BE2C (cell line): Measurements from ENCODE around the gene TRMU.

Experiments used
- DNase-seq: peaks from one replicate; pipeline ENCODE4 v3.0.0-alpha.2; 2020
- H3K27me3 ChIP-seq: fragments of 250-450 bp; sonication (Bioruptor Pico); 2 replicates; pipeline ENCODE4 v1.5.1; 2020; ENCODE audit warnings: mild to moderate bottlenecking
- H3K36me3 ChIP-seq: fragments of 250-450 bp; sonication (Bioruptor Pico); 2 replicates; pipeline ENCODE4 v1.5.1; 2020; ENCODE audit warnings: mild to moderate bottlenecking
- H3K4me1 ChIP-seq: fragments of 250-450 bp; sonication (Bioruptor Pico); 2 replicates; pipeline ENCODE4 v1.5.1; 2020
- H3K4me3 ChIP-seq: 2 replicates; pipeline ENCODE4 v1.5.1; 2011; ENCODE audit warnings: low read depth, low read length
- H3K9me3 ChIP-seq: fragments of 250-450 bp; sonication (Bioruptor Pico); 2 replicates; pipeline ENCODE4 v1.5.1; 2020
- TF ChIP-seq, protein P1 (sequence below): IDR thresholded peaks from 2 replicates; pipeline ENCODE4 v1.5.1; 2012; ENCODE audit warnings: mild to moderate bottlenecking, low read depth, low read length

The TRMU gene

DNA sequence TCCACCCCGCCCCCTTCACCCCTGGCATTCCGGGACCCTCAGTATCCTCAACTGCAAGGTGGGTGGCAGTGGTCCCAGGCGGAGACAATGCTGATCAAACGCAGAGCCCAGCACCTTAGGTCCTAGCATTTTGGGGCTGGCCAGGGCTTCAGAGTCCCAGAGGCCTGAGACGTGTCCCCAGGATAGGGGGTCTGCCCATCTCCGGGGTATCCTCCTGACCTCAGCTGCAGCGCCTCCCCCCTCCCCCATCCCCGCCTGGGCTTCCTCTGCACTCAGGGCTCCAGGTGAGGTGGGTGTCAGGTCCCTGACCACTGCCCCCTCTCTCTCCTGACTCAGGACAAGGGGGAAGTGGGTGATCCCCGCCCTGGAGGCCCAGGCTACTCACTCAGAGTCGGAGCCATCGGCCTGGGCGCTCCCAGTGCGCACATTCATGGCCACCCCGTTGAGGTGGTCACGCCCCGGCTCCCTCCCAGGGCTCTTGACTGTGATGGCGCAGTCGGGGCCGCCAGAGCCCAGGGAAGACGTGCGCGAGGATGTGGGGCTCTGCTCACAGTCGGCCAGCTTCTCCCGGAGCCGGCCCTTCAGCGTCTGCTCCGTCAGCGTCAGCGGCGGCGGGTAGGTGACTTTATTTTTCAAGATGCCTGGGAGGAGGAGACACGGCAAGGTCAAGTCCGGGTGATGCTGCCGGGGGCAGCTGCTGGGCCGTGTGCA is 28.3 kb downstream of the TRMU start:
- H3K9me3 ChIP-seq: no peaks in the 10 kb centered on the region
- TF ChIP-seq, protein P1, sequence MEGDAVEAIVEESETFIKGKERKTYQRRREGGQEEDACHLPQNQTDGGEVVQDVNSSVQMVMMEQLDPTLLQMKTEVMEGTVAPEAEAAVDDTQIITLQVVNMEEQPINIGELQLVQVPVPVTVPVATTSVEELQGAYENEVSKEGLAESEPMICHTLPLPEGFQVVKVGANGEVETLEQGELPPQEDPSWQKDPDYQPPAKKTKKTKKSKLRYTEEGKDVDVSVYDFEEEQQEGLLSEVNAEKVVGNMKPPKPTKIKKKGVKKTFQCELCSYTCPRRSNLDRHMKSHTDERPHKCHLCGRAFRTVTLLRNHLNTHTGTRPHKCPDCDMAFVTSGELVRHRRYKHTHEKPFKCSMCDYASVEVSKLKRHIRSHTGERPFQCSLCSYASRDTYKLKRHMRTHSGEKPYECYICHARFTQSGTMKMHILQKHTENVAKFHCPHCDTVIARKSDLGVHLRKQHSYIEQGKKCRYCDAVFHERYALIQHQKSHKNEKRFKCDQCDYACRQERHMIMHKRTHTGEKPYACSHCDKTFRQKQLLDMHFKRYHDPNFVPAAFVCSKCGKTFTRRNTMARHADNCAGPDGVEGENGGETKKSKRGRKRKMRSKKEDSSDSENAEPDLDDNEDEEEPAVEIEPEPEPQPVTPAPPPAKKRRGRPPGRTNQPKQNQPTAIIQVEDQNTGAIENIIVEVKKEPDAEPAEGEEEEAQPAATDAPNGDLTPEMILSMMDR: no peak
- no peak for DNase-seq
- H3K4me3 ChIP-seq: no peak overlapping the region
- no peaks in the 10 kb centered on the region for H3K36me3 ChIP-seq
- H3K27me3 ChIP-seq: no peaks in the 10 kb centered on the region
- peaks cover 10% of the 10 kb centered on the region for H3K4me1 ChIP-seq

DNA sequence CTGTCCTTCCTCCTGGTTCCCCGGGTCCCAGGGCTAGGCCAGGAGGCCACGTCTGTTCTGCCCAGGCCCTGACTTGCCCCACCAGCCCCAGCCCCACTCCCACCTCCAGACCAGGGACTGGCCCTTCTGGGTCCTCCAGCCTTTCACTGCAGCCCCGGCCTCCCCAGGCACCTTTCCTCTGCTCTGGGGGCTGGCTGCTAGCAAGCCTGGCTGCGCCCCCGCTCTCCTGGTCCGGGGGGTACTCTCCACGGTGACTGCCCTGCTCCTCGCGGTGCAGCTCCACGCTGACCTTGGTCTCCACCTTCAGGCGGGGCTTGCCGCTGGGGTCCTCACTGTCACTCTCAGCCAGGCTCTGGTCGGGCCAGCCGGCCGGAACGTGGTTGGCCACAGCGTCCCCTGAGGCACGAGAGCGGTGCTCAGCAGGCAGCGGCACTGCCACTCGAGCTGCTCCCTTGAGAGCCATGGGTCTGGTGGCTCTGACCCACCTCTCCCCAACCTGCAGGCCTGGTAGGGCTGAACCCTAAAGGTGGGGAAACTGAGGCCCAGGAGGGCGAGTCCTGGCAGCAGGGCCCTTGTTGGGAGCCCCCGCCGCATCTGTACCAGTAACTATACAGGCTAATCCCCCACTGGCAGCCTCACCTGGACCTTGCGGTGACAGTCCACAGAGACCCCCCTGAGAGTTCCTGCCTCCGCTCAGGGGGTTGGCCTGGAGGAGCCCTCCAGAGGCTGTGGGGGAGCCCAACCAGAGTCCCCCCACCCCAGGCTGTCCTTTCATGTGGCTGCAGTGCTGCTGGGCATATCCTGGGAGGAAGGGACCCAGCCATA is 29.0 kb downstream of the TRMU start:
- TF ChIP-seq, protein P1: no peak; the same call in 1 of the 2 replicates
- H3K9me3 ChIP-seq: no peaks in the 10 kb centered on the region
- H3K4me3 ChIP-seq: no peak overlapping the region
- no peaks in the 10 kb centered on the region for H3K36me3 ChIP-seq
- peak; percentile 80 for DNase-seq
- H3K4me1 ChIP-seq: peaks cover 10% of the 10 kb centered on the region
- H3K27me3 ChIP-seq: no peaks in the 10 kb centered on the region

DNA sequence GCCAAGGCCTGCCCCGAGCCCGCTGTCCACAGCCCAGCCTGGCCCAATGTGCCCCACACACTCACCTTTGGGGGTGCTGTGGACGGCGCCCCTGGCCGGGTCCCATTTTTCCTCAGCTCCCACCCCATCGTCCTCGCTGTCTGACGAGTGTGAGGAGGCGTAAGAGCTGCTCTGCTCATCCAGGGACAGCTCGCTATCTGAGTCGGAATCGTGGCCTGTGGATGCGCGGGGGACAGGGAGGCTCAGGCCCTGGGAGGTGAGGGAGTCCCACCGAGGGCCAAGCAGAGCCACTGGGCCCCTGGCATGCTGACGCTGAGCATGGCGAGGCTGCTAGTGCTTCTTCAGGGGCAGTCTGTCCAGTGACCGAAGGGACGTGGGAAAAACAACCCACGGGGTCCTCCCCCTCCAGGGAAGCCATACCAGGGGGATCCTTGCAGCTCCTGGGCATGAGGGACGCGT is 29.7 kb downstream of the TRMU start:
- DNase-seq: no peak

DNA sequence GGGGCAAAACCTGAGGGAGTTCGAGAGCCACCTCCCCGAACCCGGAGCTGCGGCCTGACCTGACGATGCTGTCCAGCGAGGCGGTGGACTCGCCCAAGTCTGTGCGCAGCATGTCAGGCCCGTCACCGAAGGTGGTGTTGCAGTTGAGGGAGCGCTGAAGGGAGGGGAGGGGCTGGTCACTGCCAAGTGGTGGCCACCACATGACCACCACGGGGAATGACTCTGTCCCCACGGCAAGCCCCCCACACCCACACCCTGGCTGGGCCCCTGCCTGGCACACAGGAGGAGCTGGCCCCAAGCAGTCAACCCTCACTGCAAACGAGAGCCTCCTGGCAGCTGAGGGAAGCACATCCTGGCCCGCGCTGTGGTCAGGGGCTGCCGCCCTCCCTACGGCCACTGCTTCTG is 30.8 kb downstream of the TRMU start:
- Histone ChIP-seq H3K27me3 (no peaks in the 10 kb centered on the region), H3K9me3 (no peaks in the 10 kb centered on the region), H3K4me3 (no peak overlapping the region), H3K36me3 (no peaks in the 10 kb centered on the region), H3K4me1 (peaks cover 10% of the 10 kb centered on the region)
- TF ChIP-seq, protein P1: no peak
- no peak for DNase-seq

More for the DNA sequence above, 29.7 kb downstream of the TRMU start:
- Histone ChIP-seq H3K36me3 (no peaks in the 10 kb centered on the region), H3K4me3 (no peak overlapping the region), H3K27me3 (no peaks in the 10 kb centered on the region), H3K4me1 (peaks cover 10% of the 10 kb centered on the region), H3K9me3 (no peaks in the 10 kb centered on the region)
- TF ChIP-seq, protein P1: no peak

DNA sequence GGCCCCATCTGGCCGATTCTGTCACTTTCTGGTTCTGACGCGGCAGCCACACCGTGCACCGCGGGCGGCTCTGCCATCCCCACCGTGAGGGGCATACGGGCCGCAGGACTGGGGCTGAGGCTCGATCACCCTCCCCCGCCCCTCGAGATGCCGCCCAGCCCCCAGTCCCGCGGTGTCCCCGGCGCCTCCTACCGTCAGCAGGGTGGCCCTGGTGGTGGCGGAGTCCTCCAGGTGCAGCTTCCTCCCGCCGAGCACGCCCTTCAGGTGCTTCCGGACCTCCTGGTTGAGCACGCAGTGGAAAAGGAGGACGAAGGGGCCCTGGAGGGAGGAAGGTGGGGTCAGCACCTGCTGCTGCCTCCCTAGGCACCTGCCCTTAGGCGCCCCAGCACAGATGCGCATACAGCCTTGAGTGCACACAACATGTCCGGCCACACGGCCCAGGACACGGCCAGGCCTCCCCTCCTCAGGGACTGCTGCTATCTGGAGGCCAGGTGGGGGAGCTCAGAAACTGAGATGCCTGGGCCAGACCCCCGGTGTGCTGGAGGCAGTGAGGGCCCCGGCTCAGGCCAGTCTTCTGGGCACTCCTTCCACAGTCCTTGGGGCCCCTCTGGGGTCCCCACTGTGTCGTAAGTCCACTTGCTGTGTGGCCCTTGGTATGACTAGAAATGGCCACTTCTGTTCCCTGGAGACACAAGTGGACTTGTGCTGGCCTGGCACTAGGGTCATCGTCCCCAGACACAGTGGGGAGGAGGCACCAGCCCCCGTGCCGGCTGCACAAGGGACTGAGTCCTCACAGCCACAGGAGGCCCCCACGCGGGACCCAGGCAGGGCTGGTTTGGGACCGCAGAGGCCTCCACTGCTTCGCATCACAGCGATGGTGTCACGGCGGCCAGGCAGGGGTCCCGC is 31.5 kb downstream of the TRMU start:
- Histone ChIP-seq H3K9me3 (no peaks in the 10 kb centered on the region), H3K4me3 (no peak overlapping the region), H3K4me1 (peaks cover 10% of the 10 kb centered on the region), H3K36me3 (no peaks in the 10 kb centered on the region), H3K27me3 (no peaks in the 10 kb centered on the region)
- TF ChIP-seq, protein P1: no peak
- DNase-seq: no peak
